Measurements from ENCODE around the gene PLA2G4B.

GRCh38 chr15:41790756-41791546 is 47.7 kb upstream of the PLA2G4B start:
- TF ChIP-seq CTCF (IDR thresholded peaks at IDR 0.05): no peak
- no peak for TF ChIP-seq POLR2A (IDR thresholded peaks at IDR 0.05)
